Esophagus muscularis mucosa (tissue), 4 donors: Measurements from ENCODE around the gene TTC33.

Source experiments
- EP300 ChIP-seq: sonication (generic); formaldehyde crosslinking; IDR thresholded peaks from one replicate; pipeline ENCODE4 v1.6.1; 2017; ENCODE audit warnings: antibody characterized with exemption
- POLR2A ChIP-seq: fragments of 450-650 bp; IDR thresholded peaks from one replicate; pipeline ENCODE4 v1.6.1; 2017; ENCODE audit warnings: antibody characterized with exemption, moderate library complexity, mild to moderate bottlenecking, low read depth
- POLR2AphosphoS5 ChIP-seq, 2 donors: sonication (generic); formaldehyde crosslinking; IDR thresholded peaks; one replicate each; pipeline ENCODE4 v1.6.1; 2017; ENCODE audit warnings: antibody characterized with exemption in 2 of 2
- TF ChIP-seq, protein P1 (sequence below), 3 experiments: fragments of 200-600 bp in 2 of 3; fragments of 450-650 bp in 1 of 3; sonication (generic) in 2 of 3; IDR thresholded peaks; one replicate each; pipeline ENCODE4 v1.5.1; 2017 to 2019; ENCODE audit warnings: antibody characterized with exemption in 3 of 3, mild to moderate bottlenecking in 2 of 3, moderate library complexity in 1 of 3

DNA sequence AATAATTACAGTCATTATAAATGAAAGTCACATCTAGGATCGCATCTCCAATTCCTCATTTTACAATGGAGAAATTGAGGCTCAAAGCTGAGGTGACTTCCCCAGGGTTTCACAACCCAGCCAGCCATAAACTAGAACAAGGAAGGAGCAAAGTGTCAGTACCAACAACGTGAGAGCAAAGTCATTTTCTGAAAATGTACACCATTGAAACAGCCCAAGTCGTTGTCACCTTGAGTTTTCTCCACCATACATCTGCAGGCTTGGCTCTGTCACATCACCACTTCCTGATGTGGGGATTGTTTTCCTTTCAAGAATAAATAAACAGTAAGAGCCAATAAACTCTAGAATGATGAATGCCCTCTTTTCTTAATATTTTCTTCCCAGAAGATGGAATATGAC is 260.5 kb downstream of the TTC33 start:
- TF ChIP-seq, protein P1, sequence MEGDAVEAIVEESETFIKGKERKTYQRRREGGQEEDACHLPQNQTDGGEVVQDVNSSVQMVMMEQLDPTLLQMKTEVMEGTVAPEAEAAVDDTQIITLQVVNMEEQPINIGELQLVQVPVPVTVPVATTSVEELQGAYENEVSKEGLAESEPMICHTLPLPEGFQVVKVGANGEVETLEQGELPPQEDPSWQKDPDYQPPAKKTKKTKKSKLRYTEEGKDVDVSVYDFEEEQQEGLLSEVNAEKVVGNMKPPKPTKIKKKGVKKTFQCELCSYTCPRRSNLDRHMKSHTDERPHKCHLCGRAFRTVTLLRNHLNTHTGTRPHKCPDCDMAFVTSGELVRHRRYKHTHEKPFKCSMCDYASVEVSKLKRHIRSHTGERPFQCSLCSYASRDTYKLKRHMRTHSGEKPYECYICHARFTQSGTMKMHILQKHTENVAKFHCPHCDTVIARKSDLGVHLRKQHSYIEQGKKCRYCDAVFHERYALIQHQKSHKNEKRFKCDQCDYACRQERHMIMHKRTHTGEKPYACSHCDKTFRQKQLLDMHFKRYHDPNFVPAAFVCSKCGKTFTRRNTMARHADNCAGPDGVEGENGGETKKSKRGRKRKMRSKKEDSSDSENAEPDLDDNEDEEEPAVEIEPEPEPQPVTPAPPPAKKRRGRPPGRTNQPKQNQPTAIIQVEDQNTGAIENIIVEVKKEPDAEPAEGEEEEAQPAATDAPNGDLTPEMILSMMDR (IDR thresholded peaks at IDR 0.05), result no peak
- TF ChIP-seq POLR2A (no peak), POLR2AphosphoS5 (IDR thresholded peaks at IDR 0.05) (no peak), EP300 (no peak)
